PC-9 (cell line): ENCODE results near the gene RGS19.

ENCODE experiments used
- CTCF ChIP-seq: fragments of 200-600 bp; sonication (generic); conservative IDR thresholded peaks from 2 replicates; pipeline ENCODE4 v1.6.1; 2017; ENCODE audit warnings: mixed run types, antibody characterized with exemption, mild to moderate bottlenecking, moderate library complexity
- EZH2 ChIP-seq: fragments of 200-600 bp; sonication (generic); IDR thresholded peaks from 2 replicates; pipeline ENCODE4 v1.8.0; 2017; ENCODE audit warnings: antibody characterized with exemption, low read depth

- TF ChIP-seq CTCF: no peak
- TF ChIP-seq EZH2: no peak
Observed at GRCh38 chr20:64037498-64038213, 41.7 kb downstream of the RGS19 start.
